DMS53 (cell line): ENCODE measurements around the gene METTL2B.
"Not testable (repeated sequence)": the region's sequence is repeated elsewhere in the genome, so short reads cannot be mapped to it uniquely, and the experiment has no call there.

Source experiments
- DNase-seq: peaks from one replicate; lab custom pipeline; 2025; lab: John Stamatoyannopoulos, UW

METTL2B gene

DNA sequence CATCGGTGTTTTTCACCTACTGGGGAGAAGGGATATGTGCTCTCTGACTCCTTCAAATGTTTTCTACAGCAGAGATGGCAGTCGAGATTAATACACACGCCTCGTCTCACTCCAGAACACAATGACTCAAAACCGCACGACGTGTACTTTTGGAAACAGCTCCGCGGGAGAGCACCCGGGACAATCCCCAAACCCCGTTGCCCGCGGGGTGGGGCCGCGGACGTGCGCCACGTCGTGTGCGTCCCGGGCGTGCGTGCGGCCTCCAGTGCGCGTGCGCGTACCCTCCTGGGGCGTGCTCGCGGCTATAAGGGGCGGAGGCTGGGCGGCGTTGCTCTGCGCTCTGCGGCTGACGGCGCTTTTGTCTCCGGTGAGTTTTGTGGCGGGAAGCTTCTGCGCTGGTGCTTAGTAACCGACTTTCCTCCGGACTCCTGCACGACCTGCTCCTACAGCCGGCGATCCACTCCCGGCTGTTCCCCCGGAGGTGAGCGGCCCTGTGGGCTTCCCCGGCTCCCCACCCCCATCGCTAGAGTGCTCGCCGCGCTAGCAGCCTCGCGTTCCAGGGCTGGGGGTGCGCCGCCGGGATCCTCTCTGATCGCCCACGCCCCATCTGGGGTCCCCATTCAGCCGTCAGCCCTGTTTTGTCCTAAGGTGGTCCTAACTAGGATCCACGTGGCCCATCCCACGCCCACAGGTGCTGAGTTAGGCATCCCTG lies 20.8 kb upstream of the METTL2B start, which contains the start of gene HILPDA:
TSS of gene HILPDA (plus strand) at position 336 of the 712 bp plus-strand sequence. CDS start 1,391 bp downstream, outside the sequence.
- peak; percentile 97 for DNase-seq

GRCh38 chr7:128456255-128456725 lies 20.3 kb upstream of the METTL2B start:
- DNase-seq = peak; percentile 75

GRCh38 chr7:128457385-128457784 lies 19.2 kb upstream of the METTL2B start:
- peak; percentile 40 for DNase-seq

DNA sequence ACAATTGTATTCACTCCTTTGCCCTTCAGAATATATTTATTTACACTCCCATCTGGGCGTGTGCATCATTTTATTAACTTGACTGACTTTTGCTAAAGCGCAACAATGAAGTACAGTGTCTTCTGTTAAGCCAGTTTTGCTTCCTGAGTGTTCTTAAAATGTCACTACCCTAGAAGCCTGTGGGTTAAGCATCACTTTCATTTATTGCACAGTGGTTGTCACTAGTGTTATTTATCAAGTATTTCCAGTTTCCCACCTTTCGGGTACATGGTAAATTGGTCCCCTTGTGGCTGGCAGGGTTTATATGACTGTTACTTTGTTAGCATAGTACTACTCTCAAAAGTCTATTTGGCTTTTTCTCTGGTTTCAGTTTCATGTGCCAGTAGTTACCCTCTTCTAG lies 17.6 kb upstream of the METTL2B start:
- DNase-seq = no peak

GRCh38 chr7:128459394-128459878 lies 17.1 kb upstream of the METTL2B start:
- peak; percentile 80 for DNase-seq

DNA sequence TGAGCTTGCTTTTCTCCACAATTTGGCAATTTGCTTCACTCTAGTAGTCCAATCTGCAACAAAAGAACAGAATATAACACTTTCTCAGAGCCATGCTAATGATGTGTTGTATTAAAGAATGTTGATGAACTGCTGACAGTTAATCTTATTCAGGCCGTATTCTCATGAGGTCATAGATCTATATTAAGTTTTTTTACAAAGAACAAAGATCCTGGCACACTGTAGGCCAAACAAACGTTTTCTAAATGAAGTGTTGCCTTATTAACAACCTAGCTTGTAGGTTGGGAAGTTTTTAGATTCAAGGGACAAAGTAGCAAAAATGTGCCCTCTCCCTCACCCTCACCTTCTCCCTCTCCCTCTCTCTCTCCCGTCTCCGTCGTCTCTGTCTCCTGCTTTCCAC lies 14.1 kb upstream of the METTL2B start:
- no peak for DNase-seq

DNA sequence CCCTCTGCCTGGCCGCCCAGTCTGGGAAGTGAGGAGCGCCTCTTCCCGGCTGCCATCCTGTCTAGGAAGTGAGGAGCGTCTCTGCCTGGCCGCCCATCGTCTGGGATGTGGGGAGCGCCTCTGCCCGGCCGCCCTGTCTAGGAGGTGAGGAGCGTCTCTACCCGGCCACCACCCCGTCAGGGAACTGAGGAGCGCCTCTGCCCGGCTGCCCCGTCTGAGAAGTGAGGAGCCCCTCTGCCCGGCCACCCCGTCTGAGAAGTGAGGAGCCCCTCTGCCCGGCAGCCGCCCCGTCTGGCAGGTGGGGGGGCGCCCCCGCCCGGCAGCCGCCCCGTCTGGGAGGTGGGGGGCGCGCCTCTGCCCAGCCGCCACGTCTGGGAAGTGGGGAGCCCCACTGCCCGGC lies 13.2 kb upstream of the METTL2B start:
- DNase-seq = not testable (repeated sequence)

DNA sequence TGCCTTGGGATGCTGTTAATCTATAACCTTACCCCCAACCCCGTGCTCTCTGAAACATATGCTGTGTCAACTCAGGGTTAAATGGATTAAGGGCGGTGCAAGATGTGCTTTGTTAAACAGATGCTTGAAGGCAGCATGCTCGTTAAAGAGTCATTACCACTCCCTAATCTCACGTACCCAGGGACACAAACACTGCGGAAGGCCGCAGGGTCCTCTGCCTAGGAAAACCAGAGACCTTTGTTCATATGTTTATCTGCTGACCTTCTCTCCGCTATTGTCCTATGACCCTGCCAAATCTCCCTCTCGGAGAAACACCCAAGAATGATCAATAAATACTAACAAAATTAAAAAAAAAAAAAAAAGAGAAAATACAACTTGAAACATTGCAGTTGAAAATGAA lies 12.6 kb upstream of the METTL2B start:
- not testable (repeated sequence) for DNase-seq

- not testable (repeated sequence) for DNase-seq
These were observed 9.7 kb upstream of the METTL2B start for GRCh38 chr7:128466871-128467270.

DNA sequence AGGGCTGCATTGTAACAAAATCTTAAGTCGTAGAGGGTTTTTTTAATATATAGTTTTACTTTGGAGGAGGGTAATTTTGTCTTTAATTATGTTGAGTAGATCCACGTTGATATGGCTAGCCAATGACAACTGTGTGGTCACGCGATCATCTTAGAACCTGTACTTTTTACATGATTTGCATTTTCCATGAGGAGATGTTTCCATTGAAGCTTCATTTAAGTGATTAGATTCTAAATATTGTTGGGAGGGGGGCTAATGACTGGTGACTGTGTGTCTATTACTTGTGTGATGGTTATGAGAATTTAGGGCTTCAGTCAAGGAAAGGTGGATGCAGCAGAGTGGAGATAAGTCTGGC lies 765 bp downstream of the METTL2B start:
- not testable (repeated sequence) for DNase-seq

DNA sequence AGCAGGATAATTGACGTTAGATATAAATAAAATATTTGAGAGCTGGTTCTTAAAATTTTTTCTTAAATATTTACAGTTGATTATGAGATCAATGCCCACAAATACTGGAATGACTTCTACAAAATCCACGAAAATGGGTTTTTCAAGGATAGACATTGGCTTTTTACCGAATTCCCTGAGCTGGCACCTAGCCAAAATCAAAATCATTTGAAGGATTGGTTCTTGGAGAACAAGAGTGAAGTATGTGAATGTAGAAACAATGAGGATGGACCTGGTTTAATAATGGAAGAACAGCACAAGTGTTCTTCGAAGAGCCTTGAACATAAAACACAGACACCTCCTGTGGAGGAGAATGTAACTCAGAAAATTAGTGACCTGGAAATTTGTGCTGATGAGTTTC lies 2.5 kb downstream of the METTL2B start:
- not testable (repeated sequence) for DNase-seq

DNA sequence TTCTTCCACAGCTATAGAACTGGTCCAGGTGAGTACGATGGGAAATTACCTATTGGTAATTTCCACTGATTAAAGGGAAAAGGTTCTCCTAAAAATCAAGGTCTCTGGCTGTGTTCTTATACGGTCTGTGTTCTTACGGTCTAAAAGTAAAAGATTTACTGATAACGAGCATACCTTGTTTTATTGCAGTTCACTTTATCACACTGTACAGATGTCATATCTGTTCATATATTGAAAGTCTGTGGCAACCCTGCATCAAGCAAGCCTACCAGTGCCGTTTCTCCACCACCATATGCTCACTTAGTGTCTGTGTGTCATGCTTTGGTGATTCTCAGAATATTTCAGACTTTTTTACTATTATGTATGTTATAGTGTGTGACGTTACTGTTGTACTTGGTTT lies 11.6 kb downstream of the METTL2B start:
- DNase-seq = not testable (repeated sequence)

DNA sequence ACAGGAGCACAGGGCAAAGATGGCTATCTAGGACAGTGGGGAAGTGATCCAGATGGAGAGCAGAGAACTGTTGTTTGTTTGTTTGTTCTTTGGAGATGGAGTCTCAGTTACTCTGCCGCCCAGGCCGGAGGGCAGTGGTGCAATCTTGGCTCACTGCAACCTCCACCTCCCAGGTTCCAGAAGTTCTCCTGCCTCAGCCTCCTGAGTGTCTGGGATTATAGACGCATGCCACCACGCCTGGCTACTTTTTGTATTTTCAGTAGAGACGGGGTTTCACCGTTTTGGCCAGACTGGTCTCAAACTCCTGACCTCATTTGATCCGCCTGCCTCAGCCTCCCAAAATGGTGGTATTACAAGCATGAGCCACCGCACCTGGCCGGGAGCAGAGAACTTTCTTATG lies 20.9 kb downstream of the METTL2B start:
- DNase-seq = no peak

- not testable (repeated sequence) for DNase-seq
These were observed 28.9 kb downstream of the METTL2B start for GRCh38 chr7:128505416-128505815.

- not testable (repeated sequence) for DNase-seq
These were observed 30.3 kb downstream of the METTL2B start for GRCh38 chr7:128506819-128507218.

DNA sequence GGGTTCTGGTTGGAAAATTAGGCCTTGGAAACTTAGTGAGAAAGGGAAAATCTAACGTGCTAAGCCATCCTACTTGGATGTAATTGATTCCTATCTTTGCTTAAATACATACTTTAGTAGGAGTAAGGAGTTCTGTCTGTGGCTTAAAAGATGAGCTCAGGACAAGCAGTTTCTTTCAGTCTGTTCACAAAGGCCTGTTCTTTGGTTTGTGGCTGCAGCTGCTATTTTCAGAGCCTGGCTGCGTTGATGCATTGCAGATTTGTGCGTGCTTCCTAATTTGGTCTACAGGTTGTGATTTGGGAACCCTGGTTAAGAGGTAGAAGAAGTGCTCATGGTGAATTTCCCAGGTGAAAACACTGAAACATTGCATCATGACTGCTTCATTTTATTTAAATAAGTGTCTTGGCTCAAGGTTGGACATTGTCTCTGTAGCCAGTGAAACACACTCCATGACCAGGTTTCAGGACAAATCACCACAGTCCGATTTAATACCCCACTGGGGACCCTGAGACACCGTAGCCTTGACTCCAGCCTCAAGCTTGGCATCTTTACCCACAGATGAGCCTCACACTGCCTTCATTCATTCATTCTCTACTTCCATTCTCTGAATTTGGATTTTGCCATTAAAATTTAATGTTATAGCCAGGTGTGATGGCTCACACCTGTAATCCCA lies 30.9 kb downstream of the METTL2B start:
- not testable (repeated sequence) for DNase-seq

DNA sequence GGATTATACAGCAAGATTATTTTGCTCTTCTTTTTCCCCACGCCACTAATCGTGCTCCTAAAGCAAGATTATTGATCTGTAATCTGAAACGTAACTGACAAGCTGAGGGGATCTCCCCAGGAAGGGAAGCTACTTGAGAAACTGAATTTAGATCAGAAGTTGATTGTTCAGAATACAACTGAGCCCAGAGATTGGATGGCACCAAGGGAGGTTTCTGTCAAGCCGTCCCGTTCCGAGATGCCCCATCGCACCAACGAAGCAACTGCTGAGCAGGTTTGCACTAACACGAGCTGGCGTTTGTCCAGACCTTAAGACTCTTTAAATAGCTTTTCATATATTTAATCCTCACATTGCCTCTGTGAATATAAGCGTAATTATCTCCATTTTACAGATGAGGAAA lies 35.1 kb downstream of the METTL2B start:
- DNase-seq = not testable (repeated sequence)

GRCh38 chr7:128515232-128515631 lies 38.7 kb downstream of the METTL2B start:
- not testable (repeated sequence) for DNase-seq

DNA sequence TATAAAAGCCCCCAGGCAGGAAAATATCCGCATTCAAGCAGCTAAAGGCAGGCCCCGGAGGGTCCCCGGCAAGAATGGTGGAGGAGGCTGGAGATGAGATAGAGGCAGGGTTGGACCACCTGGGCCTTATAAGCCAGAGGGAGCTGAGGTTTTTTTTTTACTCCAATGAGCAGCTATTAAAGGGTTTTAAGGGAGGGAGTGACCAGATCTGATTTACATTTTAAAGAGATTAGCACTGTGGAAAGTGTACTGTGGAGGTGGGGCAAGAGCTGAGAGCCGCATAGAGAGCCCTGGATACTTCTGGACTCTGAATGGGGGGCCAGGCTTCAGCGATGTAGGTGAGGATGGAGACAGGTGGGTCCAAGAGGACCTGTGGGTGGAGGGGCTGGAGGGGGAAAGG lies 40.5 kb downstream of the METTL2B start:
- DNase-seq = not testable (repeated sequence)

DNA sequence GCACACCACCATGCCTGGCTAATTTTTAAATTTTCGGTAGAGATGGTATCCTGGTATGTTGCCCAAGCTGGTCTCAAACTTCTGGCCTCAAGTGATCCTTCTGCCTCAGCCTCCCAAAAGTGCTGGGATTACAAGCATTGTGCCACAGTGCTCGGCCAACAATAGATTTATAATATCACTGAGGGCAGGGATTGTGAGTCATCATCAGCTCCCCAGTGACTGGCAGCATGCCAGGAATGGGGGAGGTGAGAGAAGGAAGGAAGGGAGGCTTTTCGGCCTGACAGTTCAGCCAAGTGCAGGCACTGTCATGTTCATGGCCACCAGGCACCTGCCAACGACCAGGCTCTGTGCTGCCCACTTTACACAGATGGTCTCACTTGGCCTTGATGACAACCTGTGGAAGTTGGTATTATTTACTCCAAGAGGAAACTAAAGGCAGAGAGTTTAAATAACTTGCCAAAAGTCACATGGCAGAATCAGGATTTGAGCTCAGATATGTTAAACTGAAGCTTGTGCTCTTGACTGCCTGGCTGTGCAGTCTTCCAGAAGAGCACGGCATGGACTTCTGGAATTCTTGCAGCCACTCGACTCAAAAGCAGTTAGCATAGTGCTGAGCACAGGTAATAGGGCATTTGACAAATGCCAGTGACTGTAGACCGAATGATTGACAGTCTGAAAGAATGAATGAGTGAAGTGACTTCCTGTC lies 46.8 kb downstream of the METTL2B start:
- peak; percentile 97 for DNase-seq

GRCh38 chr7:128523932-128524524 lies 47.5 kb downstream of the METTL2B start:
- not testable (repeated sequence) for DNase-seq

GRCh38 chr7:128525584-128525983 lies 49.0 kb downstream of the METTL2B start:
- DNase-seq = peak; percentile 58
